Measurements from ENCODE around the gene TMCO4. TPM values are rescaled to one million over a fixed set of nuclear protein-coding genes. Genes with fewer than 3 reads are reported as not detected.
A peak's percentile ranks its signal among the peaks of the same experiment; 100 is the strongest.

TMCO4 gene
- total RNA-seq, 1 experiment from 2014 or later: 19.7 TPM

GRCh38 chr1:19775317-19775716 is 24.4 kb downstream of the TMCO4 start:
- Histone ChIP-seq H3K27ac (ENCODE audit: low read length) (no peak overlapping the region), H3K4me1 (ENCODE audit: insufficient read depth, low read length) (peaks cover 10% of the 10 kb centered on the region), H2AFZ (ENCODE audit: low read length) (no peak overlapping the region), H3K9ac (ENCODE audit: low read length) (no peak overlapping the region), H4K20me1 (ENCODE audit: low read length) (no peaks in the 10 kb centered on the region), H3K4me2 (ENCODE audit: low read length) (no peak overlapping the region), H3K4me3 (ENCODE audit: low read length) (no peak overlapping the region), H3K27me3 (ENCODE audit: low read length) (no peaks in the 10 kb centered on the region), H3F3A (ENCODE audit: low read length, unreplicated experiment) (no peaks in the 10 kb centered on the region), H3K9me2 (replicated peaks; ENCODE audit: low read length) (no peaks in the 10 kb centered on the region), H3K79me2 (ENCODE audit: low read length) (no peaks in the 10 kb centered on the region), H3K36me3 (ENCODE audit: low read depth, low read length) (no peaks in the 10 kb centered on the region; the same call in 1 of the 2 replicates), H3K9me3 (ENCODE audit: low read length) (no peaks in the 10 kb centered on the region)
- intact Hi-C loops (cut with micrococcal nuclease): no loop called here
- ChIA-PET POLR2A (ENCODE audit: unreplicated experiment) (no interaction called here), CTCF (no interaction called here)
- BruUV-seq (replicated peaks): no TSS peak
- DNase-seq (peak; percentile 17), ATAC-seq (no peak)
- TF ChIP-seq EZH2phosphoT487 (IDR thresholded peaks at IDR 0.05; ENCODE audit: borderline replicate concordance, low read length) (no peak), CTCF (conservative IDR thresholded peaks at IDR 0.05; ENCODE audit: low read depth, low read length) (no peak), EZH2 (IDR thresholded peaks at IDR 0.05; ENCODE audit: low read length, unreplicated experiment) (no peak)

- no peaks in the 10 kb centered on the region for H3K9me2 ChIP-seq (replicated peaks; ENCODE audit: low read length)
- no peaks in the 10 kb centered on the region for H3K9me3 ChIP-seq (ENCODE audit: low read length)
- H3K27ac ChIP-seq (ENCODE audit: low read length): no peak overlapping the region
- no peak for ATAC-seq
- no TSS peak for BruUV-seq (replicated peaks)
- H3K36me3 ChIP-seq (ENCODE audit: low read depth, low read length): no peaks in the 10 kb centered on the region
- no peaks in the 10 kb centered on the region for H3K79me2 ChIP-seq (ENCODE audit: low read length)
- no peaks in the 10 kb centered on the region for H4K20me1 ChIP-seq (ENCODE audit: low read length)
- intact Hi-C loops (cut with micrococcal nuclease): no loop called here
- no peak overlapping the region for H2AFZ ChIP-seq (ENCODE audit: low read length)
- no peak overlapping the region for H3K9ac ChIP-seq (ENCODE audit: low read length)
- H3K27me3 ChIP-seq (ENCODE audit: low read length): no peaks in the 10 kb centered on the region
- TF ChIP-seq EZH2phosphoT487 (IDR thresholded peaks at IDR 0.05; ENCODE audit: borderline replicate concordance, low read length) (no peak), CTCF (conservative IDR thresholded peaks at IDR 0.05; ENCODE audit: low read depth, low read length) (no peak), EZH2 (IDR thresholded peaks at IDR 0.05; ENCODE audit: low read length, unreplicated experiment) (no peak)
- DNase-seq: no peak
- no peak overlapping the region for H3K4me2 ChIP-seq (ENCODE audit: low read length)
- POLR2A ChIA-PET (ENCODE audit: unreplicated experiment): no interaction called here
- peaks cover 18% of the 10 kb centered on the region for H3K4me1 ChIP-seq (ENCODE audit: insufficient read depth, low read length)
- H3K4me3 ChIP-seq (ENCODE audit: low read length): no peak overlapping the region
- no peaks in the 10 kb centered on the region for H3F3A ChIP-seq (ENCODE audit: low read length, unreplicated experiment)
- CTCF ChIA-PET: no interaction called here
Observed at GRCh38 chr1:19774180-19774785, 25.4 kb downstream of the TMCO4 start.

- H3K9me3 ChIP-seq (ENCODE audit: low read length): no peaks in the 10 kb centered on the region
- no peaks in the 10 kb centered on the region for H3K9me2 ChIP-seq (replicated peaks; ENCODE audit: low read length)
- H3K4me1 ChIP-seq (ENCODE audit: insufficient read depth, low read length): peaks cover 18% of the 10 kb centered on the region
- intact Hi-C loops (cut with micrococcal nuclease): no loop called here
- H3K27ac ChIP-seq (ENCODE audit: low read length): no peak overlapping the region
- H3K27me3 ChIP-seq (ENCODE audit: low read length): no peaks in the 10 kb centered on the region
- H3F3A ChIP-seq (ENCODE audit: low read length, unreplicated experiment): no peaks in the 10 kb centered on the region
- H2AFZ ChIP-seq (ENCODE audit: low read length): no peak overlapping the region
- H4K20me1 ChIP-seq (ENCODE audit: low read length): no peaks in the 10 kb centered on the region
- H3K4me2 ChIP-seq (ENCODE audit: low read length): no peak overlapping the region
- no TSS peak for BruUV-seq (replicated peaks)
- H3K4me3 ChIP-seq (ENCODE audit: low read length): no peak overlapping the region
- H3K79me2 ChIP-seq (ENCODE audit: low read length): no peaks in the 10 kb centered on the region
- no peak overlapping the region for H3K9ac ChIP-seq (ENCODE audit: low read length)
- CTCF ChIA-PET: no interaction called here
- POLR2A ChIA-PET (ENCODE audit: unreplicated experiment): no interaction called here
- TF ChIP-seq EZH2 (IDR thresholded peaks at IDR 0.05; ENCODE audit: low read length, unreplicated experiment): no peak
- TF ChIP-seq CTCF (conservative IDR thresholded peaks at IDR 0.05; ENCODE audit: low read depth, low read length): no peak
- TF ChIP-seq EZH2phosphoT487 (IDR thresholded peaks at IDR 0.05; ENCODE audit: borderline replicate concordance, low read length): no peak
- DNase-seq: no peak
- no peak for ATAC-seq
- no peaks in the 10 kb centered on the region for H3K36me3 ChIP-seq (ENCODE audit: low read depth, low read length)
Observed at GRCh38 chr1:19773485-19773884, 26.2 kb downstream of the TMCO4 start.
